Hematopoietic multipotent progenitor cell (in vitro differentiated cells): ENCODE data around the gene IRF8. TPM values are rescaled to one million over a fixed set of nuclear protein-coding genes. Genes with fewer than 3 reads are reported as not detected.
A peak's percentile ranks its signal among the peaks of the same experiment; 100 is the strongest.
"Not testable (repeated sequence)": the region's sequence is repeated elsewhere in the genome, so short reads cannot be mapped to it uniquely, and the experiment has no call there.

ENCODE experiments used
- DNase-seq, 3 donors: peaks; one replicate each; pipeline ENCODE4 v3.0.0-alpha.2; 2011 to 2015; ENCODE audit warnings: low read depth in 2 of 3, low spot score in 2 of 3
- total RNA-seq: library from RNA; depleted of rRNA; stranded (reverse); fragments of >200 nt; gene quantifications from one replicate; pipeline ENCODE4 v1.2.3, GENCODE V29; 2012

The IRF8 gene
- total RNA-seq, 1 donor, result 19.7 TPM

DNA sequence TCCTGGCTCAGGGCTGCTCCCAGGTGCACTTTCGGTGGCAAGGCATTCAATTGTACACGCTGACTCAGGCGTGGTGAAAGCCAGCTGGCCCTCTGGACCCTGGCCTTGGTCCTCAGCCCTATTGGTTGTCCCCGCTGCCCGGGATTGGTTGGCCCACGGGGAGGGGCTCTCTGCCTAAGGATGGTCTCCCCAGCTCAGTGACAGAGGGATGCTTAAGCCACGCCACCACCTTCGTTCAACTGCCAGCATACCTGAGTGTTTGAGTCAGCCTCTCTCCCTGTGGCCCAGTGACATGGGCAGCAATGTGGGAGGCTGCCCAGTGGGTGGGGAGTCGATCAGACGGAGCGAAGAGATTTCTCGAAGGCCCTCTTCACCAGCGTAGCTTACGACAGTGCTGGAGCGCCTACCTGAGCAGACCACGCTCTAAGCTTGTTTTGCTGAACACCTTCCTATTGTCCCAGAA, 30.3 kb downstream of the IRF8 start:
- DNase-seq, result no peak

DNA sequence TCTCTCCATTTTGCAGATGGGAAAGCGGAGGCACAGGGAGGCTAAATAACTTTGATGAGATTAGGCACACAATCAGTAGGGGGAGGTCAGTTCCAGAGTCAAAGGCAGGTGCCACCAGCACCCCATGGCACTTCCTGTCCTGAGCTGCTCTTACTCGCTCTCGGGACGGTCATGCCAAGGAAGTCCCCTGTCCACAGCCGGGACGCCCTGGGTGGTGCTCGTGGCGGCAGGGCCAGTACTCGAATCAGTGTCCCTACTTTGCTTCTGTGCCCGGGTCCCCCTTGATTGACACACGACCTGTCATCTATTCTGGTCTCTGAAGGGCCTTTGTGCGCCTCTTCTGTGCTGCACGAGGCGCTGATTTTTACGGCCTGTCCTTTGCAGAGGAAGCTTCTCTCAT, 31.3 kb downstream of the IRF8 start:
- DNase-seq, result no peak

DNA sequence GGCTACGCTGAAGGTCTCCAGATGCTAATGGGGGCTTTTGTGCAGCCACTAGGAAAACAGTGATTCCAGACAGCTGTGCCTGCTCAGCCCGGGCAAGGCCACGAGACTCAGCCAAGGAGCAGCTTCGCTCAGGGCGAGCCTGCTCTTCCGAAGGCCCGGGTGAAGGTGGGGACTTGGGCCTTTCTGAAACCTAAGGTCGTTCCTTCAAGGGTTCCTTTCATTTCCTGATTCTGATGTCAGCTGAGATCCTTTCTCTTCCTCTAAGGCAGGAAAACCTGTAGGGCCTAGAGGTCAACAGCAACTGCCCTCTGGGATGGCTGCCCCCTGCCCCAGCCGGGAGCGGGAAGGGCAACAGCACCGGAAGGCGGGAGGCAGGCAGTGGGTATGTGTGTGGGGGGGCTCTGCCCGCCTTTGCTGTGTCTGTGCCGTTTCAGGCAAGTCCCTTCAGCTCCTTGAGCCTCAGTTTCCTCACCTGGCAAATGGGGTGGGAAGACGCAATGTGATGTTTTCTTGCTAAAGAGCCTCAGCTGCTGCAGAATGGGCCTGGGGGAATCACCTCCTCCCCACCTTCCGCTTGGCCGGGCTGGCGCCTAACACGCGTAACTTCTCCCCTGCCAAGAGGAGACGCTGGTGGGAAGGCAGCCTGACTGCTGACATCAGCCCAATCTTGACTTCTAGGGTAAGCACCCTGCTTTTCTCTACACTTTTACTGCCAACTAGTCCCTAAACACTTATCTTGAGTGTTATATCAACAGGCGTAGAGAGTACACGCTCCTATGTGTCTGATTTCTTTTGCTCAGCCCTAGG, 32.8 kb downstream of the IRF8 start:
- no peak for DNase-seq

DNA sequence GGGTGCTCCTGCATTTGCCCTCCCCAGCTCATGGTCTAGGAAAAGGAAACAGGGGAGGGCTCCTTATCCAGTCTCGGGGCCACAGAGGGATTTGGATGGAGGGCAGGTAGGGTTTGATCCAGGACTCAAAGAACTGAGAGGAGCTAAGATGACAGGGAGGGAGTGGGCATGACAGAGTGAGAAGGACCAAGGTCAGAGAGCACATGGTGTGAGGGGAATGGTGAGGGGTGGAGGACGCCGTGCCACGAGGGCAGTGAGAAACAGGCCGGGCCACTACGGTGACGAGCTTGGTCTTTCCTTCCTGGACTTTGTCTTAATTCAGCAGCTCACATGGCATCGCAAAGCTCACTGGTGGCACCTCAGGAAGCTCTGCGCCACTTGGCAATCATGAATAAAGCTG, 35.2 kb downstream of the IRF8 start:
- no peak for DNase-seq

DNA sequence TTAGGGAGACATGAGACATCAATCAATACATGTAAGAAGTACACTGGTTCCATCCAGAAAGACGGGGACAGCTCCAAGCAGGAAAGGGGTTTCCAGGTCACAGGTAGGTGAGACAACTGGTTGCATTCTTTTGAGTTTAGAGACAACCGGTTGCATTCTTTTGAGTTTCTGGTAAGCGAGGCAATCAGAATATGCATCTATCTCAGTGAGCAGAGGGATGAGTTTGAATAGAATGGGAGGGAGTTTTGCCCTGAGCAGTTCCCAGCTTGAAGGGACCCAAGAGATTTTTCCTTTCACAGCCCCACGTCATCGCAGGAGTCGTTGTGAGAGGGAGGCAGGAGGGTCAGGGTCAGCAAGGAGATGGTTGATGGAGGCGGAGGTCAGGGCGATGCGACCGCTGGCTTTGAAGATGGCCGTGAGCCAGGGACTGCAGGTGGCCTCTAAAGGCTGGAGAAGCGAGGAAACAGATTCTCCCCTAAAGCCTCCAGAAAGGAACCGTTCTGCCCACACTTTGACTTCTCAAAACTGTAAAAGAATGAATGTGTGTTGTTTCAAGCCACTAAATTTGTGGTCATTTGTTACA, 36.5 kb downstream of the IRF8 start:
- peak in 1 of 3 donors; percentile 33 for DNase-seq

DNA sequence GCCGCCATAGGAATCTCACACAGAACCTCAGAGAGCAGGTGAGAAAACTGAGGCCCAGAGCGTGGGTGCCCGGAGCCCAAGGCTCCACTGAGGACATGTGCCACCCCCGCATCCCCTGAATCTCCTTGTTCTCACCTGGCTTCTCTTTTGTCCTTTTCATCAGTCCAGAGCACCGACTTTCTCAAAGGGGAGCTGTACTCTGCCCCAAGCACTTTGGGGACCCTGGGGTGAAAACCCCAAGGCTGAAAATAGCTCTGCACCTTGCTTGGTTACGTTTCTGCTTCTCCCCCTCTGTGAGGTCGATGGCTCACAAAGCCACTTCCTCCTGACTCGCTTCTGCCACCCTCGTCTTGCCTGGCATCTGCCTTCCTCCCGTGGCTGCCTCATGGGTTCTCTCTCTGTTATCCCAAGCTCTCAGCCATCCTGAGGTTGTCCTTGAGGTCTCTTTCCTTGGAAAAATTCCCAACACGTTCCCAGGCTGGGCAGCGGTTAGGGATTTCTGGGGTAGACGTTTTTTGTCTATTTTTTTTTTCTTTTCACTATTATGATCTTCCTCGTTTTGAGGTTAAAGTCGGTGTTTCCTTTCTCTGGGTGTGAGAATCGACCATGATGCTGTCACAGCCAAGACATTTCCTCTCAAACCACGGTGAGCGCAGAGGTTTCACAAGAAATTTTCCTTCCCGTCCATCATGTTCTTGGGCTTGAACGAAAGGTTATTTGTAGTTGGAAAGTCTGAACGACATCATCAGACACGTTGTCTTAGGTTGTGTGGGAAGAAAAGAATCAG, 37.2 kb downstream of the IRF8 start:
- peak; percentile 39 to 81 (median 71) for DNase-seq

DNA sequence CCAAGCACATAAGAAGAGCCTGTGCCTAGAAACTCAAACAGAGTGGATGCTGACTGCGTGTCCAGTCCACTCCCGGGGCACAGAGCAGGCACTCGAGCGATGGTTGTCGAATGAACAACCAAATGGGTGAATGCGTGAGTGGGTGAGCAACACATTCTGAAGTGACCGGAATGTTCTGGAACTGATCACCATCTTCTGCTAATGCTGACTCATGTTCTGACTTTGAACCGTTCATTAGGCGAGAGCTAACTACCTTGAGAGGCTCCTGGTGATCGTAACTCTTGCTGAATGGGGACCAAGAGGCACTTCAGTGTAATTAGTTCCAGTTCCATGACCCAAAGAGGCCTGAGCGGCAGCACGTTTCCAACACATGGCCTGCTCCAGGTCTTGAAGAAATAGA, 37.9 kb downstream of the IRF8 start:
- DNase-seq, result no peak

DNA sequence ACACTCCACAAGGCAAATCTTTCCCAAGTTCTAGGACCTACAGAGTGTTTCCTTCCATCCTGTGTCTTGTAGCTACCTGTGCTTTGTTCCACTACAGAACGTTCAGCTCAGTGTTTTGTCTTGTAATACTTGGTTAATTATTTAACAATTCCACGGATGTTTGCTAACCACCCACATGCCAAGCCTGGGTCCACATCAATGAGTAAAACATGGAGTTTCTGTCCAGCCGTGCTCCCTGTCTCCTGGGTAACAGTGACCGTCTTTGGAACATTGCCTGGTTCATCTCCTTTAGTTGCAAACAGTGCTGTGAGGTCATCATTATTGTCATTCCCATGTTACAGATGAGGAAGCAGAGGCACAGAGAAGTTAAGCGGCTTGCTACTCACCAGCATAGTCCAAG, 41.3 kb downstream of the IRF8 start:
- DNase-seq, result no peak

DNA sequence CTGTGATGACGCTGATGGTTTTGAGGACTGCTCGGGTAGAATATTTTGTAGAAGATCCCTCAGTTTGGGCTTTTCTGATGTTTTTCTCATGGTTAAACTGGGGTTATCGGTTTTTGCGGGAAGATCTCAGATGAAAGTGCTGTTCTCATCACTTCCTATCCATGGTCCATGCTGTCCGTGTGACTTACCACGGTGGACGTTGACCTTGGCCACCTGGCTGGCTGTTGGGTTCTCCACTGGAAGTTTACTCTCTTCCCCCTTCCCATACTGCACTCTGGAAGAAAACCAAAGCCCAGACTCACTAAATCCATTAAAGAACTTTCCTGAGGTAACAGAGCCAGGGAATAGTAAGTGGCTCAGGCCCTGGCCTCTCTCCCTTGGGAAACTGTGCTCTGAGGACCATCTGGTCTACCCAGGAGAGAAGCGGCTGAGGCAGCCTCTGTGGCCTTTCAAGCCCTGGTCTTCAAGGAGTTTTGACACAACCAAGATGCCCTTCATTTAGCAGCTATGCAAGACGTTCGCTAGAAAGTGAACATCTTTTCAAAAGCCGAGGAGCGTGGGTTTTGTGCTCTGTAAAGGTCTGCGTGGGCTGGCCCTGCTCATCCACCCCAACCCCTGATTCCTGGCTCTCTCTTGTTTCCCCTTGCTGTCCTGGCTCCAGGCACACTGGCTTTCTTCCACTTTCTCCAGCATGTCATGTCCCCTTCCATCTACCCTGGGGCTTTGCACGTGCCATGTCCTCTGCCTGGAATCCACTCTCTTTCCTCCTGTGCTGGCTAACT, 43.1 kb downstream of the IRF8 start:
- no peak for DNase-seq

DNA sequence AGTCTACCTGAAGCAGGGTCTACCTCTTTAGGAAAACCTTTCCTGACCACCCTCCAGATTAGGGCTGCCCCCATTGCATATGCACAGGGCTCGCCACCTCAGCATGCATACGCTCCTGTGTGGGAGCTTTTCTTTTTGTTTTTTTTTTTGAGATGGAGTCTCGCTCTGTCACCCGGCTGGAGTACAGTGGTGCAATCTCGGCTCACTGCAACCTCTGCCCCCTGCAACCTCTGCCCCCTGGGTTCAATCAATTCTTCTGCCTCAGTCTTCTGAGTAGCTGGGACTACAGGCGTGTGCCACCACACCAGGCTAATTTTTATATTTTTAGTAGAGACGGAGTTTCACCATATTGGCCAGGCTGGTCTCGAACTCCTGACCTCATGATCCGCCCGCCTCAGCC, 43.7 kb downstream of the IRF8 start:
- DNase-seq, result not testable (repeated sequence)

DNA sequence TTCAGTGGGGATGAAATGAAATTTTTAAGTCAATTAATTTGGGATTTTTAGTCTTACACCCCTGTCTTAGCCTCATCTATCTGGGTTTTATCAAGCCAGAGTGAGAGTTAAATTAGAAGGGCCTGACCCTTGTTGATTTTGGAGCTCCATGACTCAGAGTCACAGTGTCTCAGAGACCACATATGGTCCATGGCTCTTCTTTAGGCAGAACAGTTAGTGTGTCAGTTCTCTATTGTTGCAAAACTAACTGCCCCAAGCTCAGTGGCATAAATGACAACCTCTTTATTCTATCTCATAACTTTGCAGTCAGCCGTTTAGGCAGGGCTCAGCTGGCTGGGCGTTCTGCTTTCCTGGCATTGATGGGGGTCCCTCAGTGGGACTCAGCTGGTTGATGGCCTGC, 44.7 kb downstream of the IRF8 start:
- no peak for DNase-seq

DNA sequence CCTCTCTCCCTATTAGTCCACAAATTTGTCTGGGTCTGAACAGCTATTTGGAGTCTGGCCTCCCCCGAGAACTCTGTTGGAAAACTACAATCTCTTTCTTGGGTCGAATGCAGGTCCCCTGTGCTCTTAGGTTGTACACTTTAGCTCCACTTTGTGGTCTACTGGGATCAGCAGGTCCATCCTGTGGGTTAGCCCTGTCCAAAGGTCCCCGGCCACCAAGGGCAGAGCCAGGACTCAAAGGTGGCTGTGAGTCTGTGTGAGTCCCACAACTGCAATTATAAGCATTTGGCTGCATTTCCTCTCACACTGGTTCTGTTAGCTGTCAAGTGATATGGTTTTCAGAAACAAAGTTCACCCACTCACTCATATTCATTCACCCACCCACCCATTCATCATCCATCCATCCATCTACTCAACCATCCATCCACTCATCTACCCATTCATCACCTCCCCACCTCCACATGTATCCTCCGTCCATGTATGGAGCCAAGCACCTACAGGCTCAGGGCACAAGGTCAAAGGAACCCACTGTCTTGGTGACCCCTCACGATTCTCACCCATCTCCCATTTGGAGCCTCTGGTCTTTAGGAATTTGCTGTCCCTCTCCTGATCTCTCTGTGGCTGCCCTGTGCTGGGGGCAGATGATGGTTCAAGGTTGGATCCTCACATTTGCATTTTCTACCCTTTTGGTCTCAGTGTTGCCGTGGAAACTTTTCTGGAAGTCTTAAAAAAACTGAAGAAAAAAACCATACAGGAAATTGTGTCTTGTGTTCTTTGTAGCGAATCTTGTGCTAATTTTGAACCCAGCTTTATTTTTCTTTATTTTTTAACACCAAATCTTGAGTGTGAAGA, 45.8 kb downstream of the IRF8 start:
- DNase-seq, result no peak

DNA sequence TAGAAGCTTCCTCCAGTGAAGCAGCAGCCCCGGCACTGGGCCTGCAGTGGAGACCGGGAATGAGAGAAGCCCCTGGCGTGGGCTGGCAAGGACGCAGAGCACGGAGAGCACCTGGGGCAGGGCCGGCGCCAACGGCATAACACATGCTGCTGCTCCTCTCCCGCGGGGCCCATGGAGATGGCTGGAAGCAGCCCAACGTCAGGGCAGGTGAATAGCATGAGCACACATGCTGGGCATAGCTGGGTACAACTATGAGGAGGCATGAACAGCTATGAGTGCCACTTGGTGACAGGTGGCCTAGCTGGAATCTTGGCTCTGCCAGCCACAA, 46.4 kb downstream of the IRF8 start:
- no peak for DNase-seq

DNA sequence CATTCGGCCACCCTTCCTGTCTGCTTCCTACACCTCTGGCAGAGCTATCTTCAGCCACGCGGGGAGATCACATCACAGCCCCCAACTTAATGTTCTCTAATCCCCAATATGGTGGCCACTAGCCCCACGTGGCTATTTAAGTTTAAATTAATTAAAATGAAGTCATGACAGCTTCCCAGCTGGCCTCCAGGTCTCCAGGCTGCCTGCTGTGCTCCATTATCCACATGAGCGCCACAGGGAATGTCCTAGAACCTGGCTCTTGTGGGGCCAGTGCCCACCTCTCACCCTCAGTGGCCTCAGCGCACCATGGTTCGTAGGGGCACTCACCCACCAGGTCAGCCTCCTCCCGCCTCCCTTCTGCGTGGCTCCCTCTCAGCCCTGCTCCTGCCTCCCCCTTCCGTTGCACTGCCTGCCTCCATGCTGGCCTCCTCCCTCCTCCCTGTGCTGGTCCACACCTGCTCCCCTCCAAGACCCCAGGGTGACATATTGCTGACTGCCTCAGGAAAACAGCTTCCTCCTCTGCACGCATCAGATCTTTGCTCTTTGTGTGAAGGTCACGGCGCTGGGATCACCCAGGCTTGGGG, 47.7 kb downstream of the IRF8 start:
- DNase-seq, result no peak

DNA sequence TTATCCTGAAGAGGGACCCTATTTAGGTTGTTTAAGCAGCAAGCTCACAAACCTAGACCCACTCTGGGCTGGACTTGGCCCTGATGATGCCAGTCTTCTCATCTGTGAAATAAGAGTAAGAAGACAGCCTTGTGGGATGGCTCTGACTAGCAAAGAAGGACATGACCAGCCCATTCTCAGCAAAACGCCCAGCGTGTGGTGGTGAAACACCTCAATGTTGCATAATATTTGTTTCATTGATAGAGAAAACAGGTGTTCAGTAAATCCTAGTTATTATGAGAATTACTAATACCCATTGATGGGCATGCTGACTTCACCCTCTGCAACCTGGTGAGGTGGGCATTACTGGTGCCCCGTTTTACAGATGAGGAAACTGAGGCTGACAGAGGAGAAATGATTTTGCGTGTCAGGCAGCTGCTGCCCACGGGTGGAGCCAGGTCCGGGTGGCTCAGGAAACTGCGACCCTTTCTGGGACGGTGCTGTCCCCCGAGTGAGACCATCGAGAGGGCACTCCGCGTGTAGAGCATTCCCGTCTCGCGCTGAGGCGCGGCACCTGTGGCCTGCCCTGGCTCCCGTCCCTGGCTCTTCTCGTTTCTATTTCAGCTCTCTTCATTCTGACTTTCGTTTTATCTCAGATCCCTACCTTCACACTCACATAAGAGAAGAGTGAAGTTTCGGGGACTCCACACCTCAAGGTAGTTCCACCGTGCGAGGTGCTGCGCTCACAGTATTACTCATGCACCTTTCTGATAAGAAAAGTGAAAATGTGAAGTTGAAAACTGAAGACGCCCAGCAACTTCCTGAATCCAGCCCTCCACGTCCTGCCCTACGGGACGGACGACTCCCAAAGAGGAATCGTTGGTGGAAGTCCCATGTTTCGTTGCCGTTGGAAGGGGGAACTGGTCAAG, 48.5 kb downstream of the IRF8 start:
- no peak for DNase-seq

DNA sequence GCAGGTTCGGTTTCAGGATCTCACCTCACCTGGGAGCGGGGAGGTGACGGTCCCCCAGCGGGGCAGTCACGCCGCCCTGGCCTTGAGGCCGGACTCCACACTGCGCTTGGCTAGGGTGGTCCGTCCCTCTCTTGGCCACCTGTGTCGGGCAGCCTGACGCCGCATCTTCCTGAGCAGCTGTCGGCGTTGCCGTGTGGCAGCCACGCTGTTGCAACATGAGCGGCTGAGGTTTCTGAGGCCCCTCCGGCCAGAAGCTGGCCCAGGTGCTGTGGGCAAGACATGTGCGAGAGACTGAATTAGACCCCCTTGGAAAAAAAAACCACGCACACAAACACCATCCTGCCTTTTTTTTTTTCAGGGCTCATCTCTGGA, 49.2 kb downstream of the IRF8 start:
- DNase-seq, result no peak

DNA sequence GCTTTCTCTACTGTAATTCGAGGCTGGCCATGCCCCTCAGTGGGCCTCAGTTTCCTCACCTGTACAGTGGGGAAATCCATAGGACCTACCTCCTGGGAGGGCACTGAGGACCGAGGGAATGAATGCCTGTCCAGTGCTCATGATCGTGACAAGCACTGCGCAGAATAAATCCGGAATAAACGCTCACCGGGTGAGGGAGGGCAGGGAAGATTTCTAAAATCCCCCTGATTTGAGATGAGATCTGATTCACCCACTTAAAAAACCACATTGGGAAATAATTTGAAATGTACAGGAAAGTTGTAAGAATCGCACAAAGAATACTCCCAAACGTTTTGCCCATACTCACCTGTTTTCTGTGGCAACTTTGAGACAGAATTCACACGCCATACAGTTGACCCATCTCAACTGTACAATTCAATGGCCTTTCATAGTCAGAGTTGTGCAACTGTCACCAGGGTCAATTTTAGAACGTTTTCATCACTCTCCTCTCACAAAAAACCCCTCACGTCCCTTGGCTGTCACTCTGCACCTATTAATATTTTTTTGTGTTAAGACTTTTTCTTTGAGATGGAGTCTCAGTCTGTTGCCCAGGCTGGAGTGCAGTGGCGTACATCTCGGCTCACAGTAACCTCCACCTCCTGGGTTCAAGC, 49.8 kb downstream of the IRF8 start:
- DNase-seq, result no peak
